HepG2 (cell line): ENCODE results near the gene AMTN. TPM values are rescaled to one million over a fixed set of nuclear protein-coding genes. Genes with fewer than 3 reads are reported as not detected.
A peak's percentile ranks its signal among the peaks of the same experiment; 100 is the strongest.

Experiments
- ATAC-seq: fragments of 200-7000 bp; cut with Tn5 transposase; 3 replicates; pipeline ENCODE4 v1.9.1; 2020; ENCODE audit warnings: mild to moderate bottlenecking, moderate library complexity
- BruUV-seq: library from RNA; stranded (reverse); fragments of 400-500 nt; replicated peaks from 2 replicates; lab custom pipeline; 2021; lab: Mats Ljungman, UMichigan
- CTCF ChIA-PET: fragments of 300-600 bp; formaldehyde crosslinking; extraction: SDS; loops from one replicate; lab custom pipeline; 2021; ENCODE audit warnings: low total read pairs, inconsistent platforms, low intra/inter-chr PET ratio; lab: Yijun Ruan, JAX
- POLR2A ChIA-PET: fragments of 350-600 bp; sonication (Branson Sonifier 250); formaldehyde crosslinking; loops from one replicate; lab custom pipeline; 2020; ENCODE audit warnings: antibody characterized with exemption, inconsistent platforms; lab: Yijun Ruan, JAX
- DNase-seq: peaks from one replicate; pipeline ENCODE4 v3.0.0-alpha.2; 2015; ENCODE audit warnings: low spot score
- FAIRE-seq: peaks from 3 replicates; lab custom pipeline; 2011; peaks lifted over from hg19 to GRCh38; lab: Jason Lieb, UNC
- H2AFZ ChIP-seq: one replicate; pipeline ENCODE4 v1.6.1; 2011; ENCODE audit warnings: low read length, inconsistent platforms
- H3K27ac ChIP-seq: fragments of 300-600 bp; 3 replicates; pipeline ENCODE4 v1.8.0; 2011; ENCODE audit warnings: mixed run types, mild to moderate bottlenecking, mixed read lengths, low read length, inconsistent platforms; ENCODE audit not compliant: insufficient read depth; ENCODE audit errors: extremely low read length
- H3K27me3 ChIP-seq, 2 experiments: fragments of 200-600 bp in 1 of 2; 2 replicates in 1 of 2; 3 replicates in 1 of 2; pipeline versions ENCODE4 v1.6.0 to v1.8.0; 2011; ENCODE audit warnings: low read length in 2 of 2, mild to moderate bottlenecking in 2 of 2, moderate library complexity in 2 of 2, inconsistent platforms in 1 of 2; ENCODE audit not compliant: insufficient read depth in 2 of 2, control insufficient read depth in 1 of 2
- H3K36me3 ChIP-seq, 2 experiments: fragments of 200-600 bp in 1 of 2; replicated peaks in 1 of 2; 2 replicates in 1 of 2; 3 replicates in 1 of 2; pipeline versions ENCODE4 v1.5.1 to v1.8.0; 2011; ENCODE audit warnings: low read length in 2 of 2, inconsistent platforms in 1 of 2; ENCODE audit not compliant: insufficient read depth in 2 of 2, control insufficient read depth in 1 of 2
- H3K4me1 ChIP-seq: 2 replicates; pipeline ENCODE4 v1.5.1; 2012; ENCODE audit warnings: low read length, inconsistent platforms; ENCODE audit not compliant: insufficient read depth
- H3K4me2 ChIP-seq: 2 replicates; pipeline ENCODE4 v1.6.0; 2011; ENCODE audit warnings: low read depth, low read length, inconsistent platforms
- H3K4me3 ChIP-seq, 3 experiments: fragments of 200-600 bp in 1 of 3; sonication (generic), shearing (Covaris generic) in 1 of 3; replicated peaks in 1 of 3; 2 replicates each; pipeline ENCODE4 v1.5.1; 2011 to 2016; ENCODE audit warnings: low read length in 3 of 3, inconsistent platforms in 2 of 3, low read depth in 2 of 3, mild to moderate bottlenecking in 2 of 3, control low read depth in 1 of 3, mixed read lengths in 1 of 3; ENCODE audit not compliant: insufficient read depth in 1 of 3
- H3K79me2 ChIP-seq: one replicate; pipeline ENCODE4 v1.6.1; 2011; ENCODE audit warnings: low read length, inconsistent platforms; ENCODE audit not compliant: insufficient read depth
- H3K9ac ChIP-seq: 2 replicates; pipeline ENCODE4 v1.6.0; 2011; ENCODE audit warnings: mild to moderate bottlenecking, low read depth, low read length, inconsistent platforms; ENCODE audit not compliant: insufficient read depth
- H3K9me3 ChIP-seq: 2 replicates; pipeline ENCODE4 v1.5.1; 2012; ENCODE audit warnings: mild to moderate bottlenecking, low read length
- H4K20me1 ChIP-seq: 2 replicates; pipeline ENCODE4 v1.6.0; 2011; ENCODE audit warnings: inconsistent platforms, mild to moderate bottlenecking, low read length, moderate library complexity; ENCODE audit not compliant: insufficient read depth
- ARID3A ChIP-seq: IDR thresholded peaks from 2 replicates; pipeline ENCODE4 v1.6.1; 2012; ENCODE audit warnings: low read depth, low read length, improper control_type of control experiment
- CEBPZ ChIP-seq: IDR thresholded peaks from 2 replicates; pipeline ENCODE4 v1.6.1; 2012; ENCODE audit warnings: low read length, improper control_type of control experiment
- GATAD2A ChIP-seq: IDR thresholded peaks from 2 replicates; pipeline ENCODE4 v1.6.1; 2016
- HCFC1 ChIP-seq: fragments of 150-350 bp; IDR thresholded peaks from 2 replicates; pipeline ENCODE4 v1.6.1; 2014; ENCODE audit warnings: low read depth, low read length
- RORA ChIP-seq: sonication (generic); formaldehyde crosslinking; IDR thresholded peaks from 2 replicates; pipeline ENCODE4 v1.5.0; 2020; ENCODE audit warnings: mild to moderate bottlenecking, missing genetic modification reagents, moderate library complexity
- SALL2 ChIP-seq: sonication (generic); formaldehyde crosslinking; IDR thresholded peaks from 2 replicates; pipeline ENCODE4 v1.8.1; 2023; ENCODE audit warnings: mild to moderate bottlenecking, missing genetic modification reagents, inconsistent platforms
- ZFP37 ChIP-seq: sonication (generic); formaldehyde crosslinking; IDR thresholded peaks from 2 replicates; pipeline ENCODE4 v1.4.0; 2020; ENCODE audit warnings: missing genetic modification reagents, borderline replicate concordance
- ZKSCAN8 ChIP-seq: IDR thresholded peaks from 2 replicates; pipeline ENCODE4 v1.6.1; 2016; ENCODE audit warnings: borderline replicate concordance, missing genetic modification reagents, missing compliant biosample characterization
- ZNF292 ChIP-seq: sonication (generic); formaldehyde crosslinking; IDR thresholded peaks from 2 replicates; pipeline ENCODE4 v1.8.1; 2022; ENCODE audit warnings: mild to moderate bottlenecking, low read depth, missing genetic modification reagents, borderline replicate concordance
- ZNF605 ChIP-seq: sonication (generic); formaldehyde crosslinking; IDR thresholded peaks from 2 replicates; pipeline ENCODE4 v1.8.0; 2022; ENCODE audit warnings: mild to moderate bottlenecking, missing genetic modification reagents
- ZNF629 ChIP-seq: sonication (generic); formaldehyde crosslinking; conservative IDR thresholded peaks from 2 replicates; pipeline ENCODE4 v1.5.0; 2020; ENCODE audit warnings: missing genetic modification reagents
- ZNF761 ChIP-seq: sonication (generic); formaldehyde crosslinking; conservative IDR thresholded peaks from 2 replicates; pipeline ENCODE4 v1.4.0; 2020; ENCODE audit warnings: mild to moderate bottlenecking, missing genetic modification reagents
- ZUFSP ChIP-seq: sonication (generic); formaldehyde crosslinking; IDR thresholded peaks from 2 replicates; pipeline ENCODE4 v1.9.0; 2021; ENCODE audit warnings: missing genetic modification reagents, mild to moderate bottlenecking, borderline replicate concordance
- WGBS: methylation state at CpG from one replicate; pipeline ENCODE4 v1.1.6; 2017; ENCODE audit warnings: low lambda C conversion rate; 5-methylcytosine and 5-hydroxymethylcytosine counted together
- in situ Hi-C: cut with HindIII; loops from 2 replicates; pipeline ENCODE4 v1.10.0; 2017; ENCODE audit warnings: low pct_unique_long_range_greater_than_20kb; ENCODE audit not compliant: extremely low pct_ligation_motif_present
- intact Hi-C: fragments of 100-400 bp; cut with micrococcal nuclease; formaldehyde crosslinking; loops from one replicate; pipeline ENCODE4 v1.10.0; 2022; ENCODE audit not compliant: unreplicated experiment
- polyA plus RNA-seq, 8 experiments: library from polyadenylated mRNA; depleted of rRNA in 3 of 8; stranded (reverse) in 7 of 8; unstranded in 1 of 8; fragments of >200 nt; fragmentation: Illumina TruSeq in 4 of 8; extraction: Trizol in 4 of 8; gene quantifications; 2 replicates each; pipeline versions ENCODE4 v1.2.1 to v1.2.3, GENCODE V29; 2011 to 2016; ENCODE audit warnings: low read depth in 4 of 8, missing spikeins in 1 of 8, mixed read lengths in 1 of 8; ENCODE audit not compliant: insufficient read depth in 1 of 8
- total RNA-seq, 5 experiments: library from RNA; depleted of rRNA; stranded (reverse); fragments of >200 nt; fragmentation: Illumina TruSeq; extraction: Trizol; gene quantifications; 2 replicates each; pipeline ENCODE4 v1.2.3, GENCODE V29; 2016; ENCODE audit warnings: low read depth in 1 of 5

Gene AMTN
- total and polyA plus RNA-seq, 2 of the 13 experiments (the other 11 are each of a cell fraction or from before 2014, with no cell fraction given), result 0.15 TPM; not detected in 1

- in situ Hi-C loops, result no loop called here
- CTCF ChIA-PET, result no interaction called here
- no peak for TF ChIP-seq ZFP37 (CRISPR knock-in tag)
- no peak for TF ChIP-seq HCFC1
- no peak for TF ChIP-seq ZUFSP (CRISPR knock-in tag)
- no peak for TF ChIP-seq ZNF292 (CRISPR knock-in tag)
- TF ChIP-seq SALL2, result no peak
- no peak for TF ChIP-seq ZNF629 (CRISPR knock-in tag)
- TF ChIP-seq CEBPZ, result no peak
- TF ChIP-seq RORA (CRISPR knock-in tag), result no peak
- TF ChIP-seq ZNF605, result no peak
- no peak for TF ChIP-seq ARID3A
- no peak for TF ChIP-seq GATAD2A (CRISPR knock-in tag)
- no peak for TF ChIP-seq ZKSCAN8
- no peak for TF ChIP-seq ZNF761 (CRISPR knock-in tag)
Measured at GRCh38 chr4:70571772-70572171, 53.4 kb downstream of the AMTN start.

More at GRCh38 chr4:70571772-70572171, 53.4 kb downstream of the AMTN start:
- POLR2A ChIA-PET, result interaction anchor here (1.4 kb wide), 1 partner anchor 19 kb away, joined by 3 read pairs; no protein-coding TSS in a partner anchor
- ATAC-seq (no peak), FAIRE-seq (no peak), DNase-seq (no peak)
- WGBS, result 0% methylated on average over 1 of the region's 2 CpGs
- Histone ChIP-seq H3K9me3 (peaks cover 5% of the 10 kb centered on the region), H3K9ac (no peak overlapping the region), H4K20me1 (no peaks in the 10 kb centered on the region), H2AFZ (no peak overlapping the region), H3K4me1 (peaks cover 5% of the 10 kb centered on the region), H3K27me3 (peaks cover 1 to 8% of the 10 kb centered on the region in 2 experiments; a peak in 1 of 5 replicates), H3K27ac (no peak overlapping the region), H3K36me3 (no peaks in the 10 kb centered on the region), H3K4me3 (no peak overlapping the region; a peak in 1 of 6 replicates), H3K79me2 (no peaks in the 10 kb centered on the region), H3K4me2 (0 out of 2 replicates have a peak overlapping the region, but pooled peaks have one; percentile 3)
- BruUV-seq, result no TSS peak
- intact Hi-C loops, result no loop called here
